ENCODE measurements around the gene CEP170B.
"Not testable (repeated sequence)": the region's sequence is repeated elsewhere in the genome, so short reads cannot be mapped to it uniquely, and the experiment has no call there.

Gene CEP170B

DNA sequence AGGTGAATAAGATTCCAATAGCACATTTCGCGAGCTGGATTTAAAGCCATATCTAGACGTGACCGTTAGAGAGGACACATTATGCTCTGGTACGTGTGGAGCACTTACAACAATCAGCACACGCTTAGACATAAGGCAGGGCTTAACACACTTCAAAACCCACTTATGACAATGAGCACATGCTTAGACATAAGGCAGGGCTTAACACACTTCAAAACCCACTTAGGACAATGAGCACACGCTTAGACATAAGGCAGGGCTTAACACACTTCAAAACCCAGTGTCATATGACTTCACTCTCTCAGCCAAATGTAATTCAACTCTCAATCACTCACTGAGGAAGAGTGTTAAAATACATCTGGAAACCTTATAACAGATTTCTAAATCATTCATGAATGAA is 48.4 kb downstream of the CEP170B start:
- no peak for DNase-seq (ENCODE audit: low read depth)

- DNase-seq (ENCODE audit: low read depth): no peak
These were observed 52.0 kb downstream of the CEP170B start for GRCh38 chr14:104917116-104917515.

DNA sequence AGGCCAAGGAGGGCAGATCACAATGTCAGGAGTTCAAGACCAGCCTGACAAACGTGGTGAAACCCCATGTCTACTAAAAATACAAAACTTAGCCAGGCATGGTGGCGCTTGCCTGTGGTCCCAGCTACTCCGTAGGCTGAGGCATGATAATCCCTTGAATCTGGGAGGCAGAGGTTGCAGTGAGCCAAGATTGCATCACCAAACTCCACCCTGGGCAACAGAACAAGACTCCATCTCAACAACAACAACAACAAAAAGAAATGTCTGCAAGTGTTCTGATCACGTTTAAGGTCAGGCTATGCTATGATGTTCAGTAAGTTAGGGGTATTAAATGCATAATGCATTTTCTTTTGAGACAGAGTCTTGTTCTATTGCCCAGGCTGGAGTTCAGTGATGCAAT is 52.9 kb downstream of the CEP170B start:
- DNase-seq (ENCODE audit: low read depth): no peak

DNA sequence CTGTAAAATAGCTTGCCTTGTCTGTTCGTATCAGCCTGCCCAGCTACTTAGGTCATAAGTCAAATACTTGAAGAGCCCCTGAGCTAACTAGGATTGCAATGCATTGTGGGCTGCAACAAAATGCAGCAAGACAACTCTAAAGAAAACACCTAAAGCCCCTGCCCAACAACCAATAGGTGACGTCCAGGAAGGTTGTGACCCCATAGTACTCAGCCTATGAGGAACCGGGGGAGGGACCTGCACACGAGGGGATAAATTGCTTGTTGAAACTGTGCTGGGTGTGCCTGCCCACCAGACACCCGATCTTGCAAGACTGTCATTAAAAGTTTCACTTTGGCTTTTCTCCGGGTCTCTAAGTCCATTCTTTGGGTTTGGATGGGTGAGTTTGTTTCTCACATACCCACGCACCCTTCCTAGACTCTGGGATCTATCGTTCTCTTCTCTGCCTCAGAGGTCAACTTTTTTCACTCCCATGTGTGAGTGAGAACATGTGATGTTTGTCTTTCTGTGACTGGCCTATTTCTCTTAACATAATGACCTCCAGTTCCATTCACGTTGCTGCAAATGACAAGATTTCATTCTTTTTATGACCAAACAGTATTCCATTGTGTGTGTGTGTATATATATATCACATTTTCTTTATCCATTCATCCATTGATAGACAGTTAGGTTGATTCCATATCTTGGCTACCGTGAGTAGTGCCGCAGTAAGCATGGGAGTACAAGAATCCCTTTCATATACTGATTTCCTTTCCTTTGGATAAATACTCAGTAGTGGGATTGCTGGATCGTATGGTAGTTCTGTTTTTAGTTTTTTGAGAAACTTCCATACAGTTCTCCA is 54.3 kb downstream of the CEP170B start:
- not testable (repeated sequence) for DNase-seq (ENCODE audit: low read depth)

DNA sequence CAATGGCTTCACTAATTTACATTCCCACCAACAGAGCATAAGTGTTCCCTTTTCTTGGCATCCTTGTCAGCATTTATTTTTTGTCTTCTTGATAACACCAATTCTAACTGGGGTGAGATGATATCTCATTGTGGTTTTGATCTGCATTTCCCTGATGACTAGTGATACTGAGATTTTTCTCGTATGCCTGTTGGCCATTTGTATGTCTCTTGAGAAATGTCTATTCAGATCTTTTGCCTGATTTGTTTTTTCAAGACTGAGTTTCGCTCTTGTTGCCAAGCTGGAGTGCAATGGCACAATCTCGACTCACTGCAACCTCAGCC is 54.9 kb downstream of the CEP170B start:
- no peak for DNase-seq (ENCODE audit: low read depth)

GRCh38 chr14:104923640-104924420 is 58.8 kb downstream of the CEP170B start:
- DNase-seq (ENCODE audit: low read depth): no peak

- no peak for DNase-seq (ENCODE audit: low read depth)
These were observed 59.5 kb downstream of the CEP170B start, which contains the start of gene PLD4 for GRCh38 chr14:104924421-104925213. PLD4 (plus strand) TSS chr14:104924879; CDS start chr14:104927141, 2,262 bp downstream.

GRCh38 chr14:104925214-104925854 is 60.3 kb downstream of the CEP170B start:
- no peak for DNase-seq (ENCODE audit: low read depth)

- no peak for DNase-seq (ENCODE audit: low read depth)
These were observed 61.0 kb downstream of the CEP170B start for GRCh38 chr14:104925855-104926609.

DNA sequence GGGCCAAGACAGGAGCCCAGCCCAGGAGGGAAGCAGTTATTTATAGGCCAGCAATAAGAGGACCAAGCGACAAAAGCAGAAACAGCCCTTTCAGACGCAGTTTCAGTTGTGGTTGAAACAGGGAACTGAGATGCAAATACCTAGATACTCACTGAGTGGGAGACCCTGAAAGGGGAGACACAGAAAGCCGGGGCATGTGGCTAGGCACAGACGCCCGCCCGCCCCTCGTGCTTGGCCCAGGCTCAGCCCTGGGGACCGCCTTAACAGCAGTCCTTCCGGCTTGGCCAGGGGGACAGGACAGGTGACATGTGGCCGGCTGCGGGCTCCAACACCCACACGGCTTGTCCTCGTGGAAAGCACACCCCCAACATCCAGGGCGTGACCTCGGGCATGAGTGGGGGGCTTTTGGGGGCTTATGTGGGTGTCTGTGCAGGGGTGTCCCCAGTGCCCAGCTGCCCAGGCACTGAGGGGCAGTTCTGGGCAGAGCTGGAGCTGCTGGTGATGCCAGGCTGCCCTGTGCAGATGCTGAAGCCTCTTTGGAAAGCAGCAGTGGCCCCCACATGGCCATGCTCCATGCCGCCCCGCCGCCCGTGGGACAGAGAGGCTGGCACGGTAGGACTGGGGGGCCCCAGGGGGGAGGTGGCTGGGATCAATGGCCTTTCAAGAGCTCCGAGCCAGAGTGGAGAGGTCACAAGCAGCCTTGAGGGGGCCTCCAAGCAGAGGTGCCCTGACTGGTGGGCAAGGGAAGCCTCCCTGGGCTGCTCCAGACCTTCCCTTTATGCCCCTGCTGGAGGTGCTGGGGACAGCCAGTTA is 61.8 kb downstream of the CEP170B start:
- no peak for DNase-seq (ENCODE audit: low read depth)

- no peak for DNase-seq (ENCODE audit: low read depth)
These were observed 62.4 kb downstream of the CEP170B start for GRCh38 chr14:104927432-104927816.

DNA sequence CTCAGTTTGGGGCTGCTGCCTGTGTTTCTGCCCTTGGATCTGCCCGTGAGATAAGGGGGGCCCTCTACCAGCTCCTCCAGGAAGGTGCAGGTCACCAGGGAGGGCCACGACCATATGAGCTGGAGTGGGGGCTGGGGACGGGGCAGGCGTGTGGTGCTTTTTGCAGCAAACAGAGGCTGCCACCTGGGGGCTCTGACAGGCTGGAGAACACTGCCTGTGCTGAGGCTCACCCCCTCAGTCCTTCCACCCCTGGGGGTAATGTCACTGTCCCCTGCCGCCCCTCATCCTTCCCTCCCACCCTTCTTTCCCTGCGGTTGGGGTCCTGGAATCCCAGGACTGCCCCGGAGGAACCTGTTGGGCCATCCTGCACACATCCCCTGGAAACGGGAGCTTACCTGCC is 62.8 kb downstream of the CEP170B start:
- DNase-seq (ENCODE audit: low read depth): no peak

- no peak for DNase-seq (ENCODE audit: low read depth)
These were observed 63.5 kb downstream of the CEP170B start for GRCh38 chr14:104928391-104929133.

GRCh38 chr14:104929268-104930230 is 64.5 kb downstream of the CEP170B start:
- DNase-seq (ENCODE audit: low read depth): no peak

DNA sequence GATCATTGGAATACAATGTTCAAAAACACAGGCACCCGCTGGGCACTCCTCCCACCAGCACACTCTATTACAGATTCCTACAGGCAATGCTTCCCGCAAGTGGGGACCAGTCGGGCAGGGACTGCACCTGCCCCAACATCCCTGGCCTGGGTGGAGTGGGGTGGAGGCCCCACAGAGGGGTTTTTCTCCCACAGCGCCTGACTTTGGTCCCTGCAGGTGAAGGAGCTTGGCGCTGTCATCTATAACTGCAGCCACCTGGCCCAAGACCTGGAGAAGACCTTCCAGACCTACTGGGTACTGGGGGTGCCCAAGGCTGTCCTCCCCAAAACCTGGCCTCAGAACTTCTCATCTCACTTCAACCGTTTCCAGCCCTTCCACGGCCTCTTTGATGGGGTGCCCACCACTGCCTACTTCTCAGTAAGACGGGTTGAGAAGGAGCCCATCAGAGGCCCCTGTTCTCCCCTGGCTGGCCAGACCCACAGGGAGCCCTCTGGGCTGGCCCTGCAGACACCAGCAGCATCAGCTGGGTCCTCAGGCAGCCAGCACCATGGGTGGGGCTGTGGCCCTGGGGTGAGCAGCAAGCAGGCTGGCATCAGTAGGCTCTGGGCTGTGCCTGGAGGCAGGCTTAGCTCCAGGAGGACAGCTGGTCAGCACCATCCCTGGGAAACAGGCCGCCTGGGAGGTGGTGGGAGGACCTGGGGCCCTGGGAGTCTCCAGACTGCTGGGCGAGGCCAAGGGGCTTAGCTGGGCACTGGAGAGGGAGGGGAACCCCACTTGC is 65.6 kb downstream of the CEP170B start:
- DNase-seq (ENCODE audit: low read depth): no peak

DNA sequence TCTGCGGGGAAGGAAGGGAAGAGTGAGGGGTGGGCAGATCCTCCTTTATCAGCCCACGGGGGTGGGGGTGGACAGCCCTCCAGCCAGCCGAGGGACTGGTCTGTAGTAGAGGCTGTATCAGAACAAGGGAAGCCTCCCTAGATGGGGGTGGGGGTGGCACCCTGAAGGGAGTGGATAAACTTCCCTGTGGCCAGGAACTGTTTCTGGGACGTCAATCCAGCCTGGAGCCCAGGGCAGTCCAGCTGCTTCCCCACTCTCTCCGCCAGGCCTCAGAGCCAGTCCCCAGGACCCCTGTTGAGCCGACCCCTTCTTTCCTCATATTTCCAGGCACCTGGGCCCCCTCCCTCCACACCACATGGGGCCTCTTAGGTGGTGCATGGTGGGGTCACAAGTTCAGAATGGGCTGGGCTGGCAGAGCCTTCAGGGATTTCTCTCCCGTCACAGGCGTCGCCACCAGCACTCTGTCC is 66.3 kb downstream of the CEP170B start:
- no peak for DNase-seq (ENCODE audit: low read depth)

All from CMK (cell line).